OCI-LY1 (cell line): ENCODE results near the gene CAPN15.

Experiments
- H2AFZ ChIP-seq: fragments of 200-600 bp; sonication (generic), shearing (Covaris generic); 2 replicates; pipeline ENCODE4 v1.6.0; 2014; ENCODE audit warnings: antibody characterized with exemption, mild to moderate bottlenecking, low read length
- H3F3A ChIP-seq: fragments of 200-600 bp; sonication (generic), shearing (Covaris generic); 2 replicates; pipeline ENCODE4 v1.6.0; 2014; ENCODE audit warnings: mild to moderate bottlenecking, antibody characterized with exemption, low read length, moderate library complexity; ENCODE audit not compliant: insufficient read depth
- H3K27ac ChIP-seq: fragments of 200-600 bp; sonication (generic); 2 replicates; pipeline ENCODE4 v1.5.1; 2014; ENCODE audit warnings: low read length, mixed run types, mild to moderate bottlenecking, low read depth; ENCODE audit not compliant: poor library complexity, severe bottlenecking
- H3K27me3 ChIP-seq: fragments of 200-600 bp; sonication (generic); 2 replicates; pipeline ENCODE4 v1.6.0; 2014; ENCODE audit warnings: antibody characterized with exemption, mild to moderate bottlenecking, low read length, moderate library complexity; ENCODE audit not compliant: insufficient read depth
- H3K36me3 ChIP-seq: fragments of 200-600 bp; sonication (generic); 2 replicates; pipeline ENCODE4 v1.6.1; 2014; ENCODE audit warnings: mild to moderate bottlenecking, antibody characterized with exemption, low read length, moderate library complexity, mixed read lengths; ENCODE audit not compliant: insufficient read depth
- H3K4me1 ChIP-seq: fragments of 200-600 bp; sonication (generic); 2 replicates; pipeline ENCODE4 v1.5.1; 2014; ENCODE audit warnings: mild to moderate bottlenecking, low read length, moderate library complexity; ENCODE audit not compliant: insufficient read depth, severe bottlenecking
- H3K4me2 ChIP-seq: fragments of 200-600 bp; sonication (generic), shearing (Covaris generic); 2 replicates; pipeline ENCODE4 v1.6.1; 2014; ENCODE audit warnings: low read length
- H3K4me3 ChIP-seq: fragments of 200-600 bp; sonication (generic); 2 replicates; pipeline ENCODE4 v1.5.1; 2014; ENCODE audit warnings: low read length, low read depth, mild to moderate bottlenecking, mixed read lengths; ENCODE audit not compliant: poor library complexity, severe bottlenecking
- H3K79me2 ChIP-seq: fragments of 200-600 bp; shearing (Covaris generic); 2 replicates; pipeline ENCODE4 v1.6.1; 2016; ENCODE audit warnings: mixed run types, low read length, mixed read lengths; ENCODE audit not compliant: insufficient read depth
- H3K9ac ChIP-seq: fragments of 200-600 bp; sonication (generic), shearing (Covaris generic); 2 replicates; pipeline ENCODE4 v1.6.1; 2014; ENCODE audit warnings: mild to moderate bottlenecking, low read length, mixed read lengths
- H3K9me2 ChIP-seq: fragments of 200-600 bp; sonication (generic), shearing (Covaris generic); 2 replicates; pipeline ENCODE4 v1.6.1; 2014; ENCODE audit warnings: low read depth, mild to moderate bottlenecking, low read length, mixed read lengths
- H3K9me3 ChIP-seq: fragments of 200-600 bp; shearing (Covaris generic); 2 replicates; pipeline ENCODE4 v1.6.1; 2014; ENCODE audit warnings: low read length, mixed read lengths
- H4K20me1 ChIP-seq: fragments of 200-600 bp; sonication (generic), shearing (Covaris generic); 2 replicates; pipeline ENCODE4 v1.6.0; 2016; ENCODE audit warnings: mild to moderate bottlenecking, low read length; ENCODE audit not compliant: insufficient read depth
- CTCF ChIP-seq: fragments of 200-600 bp; sonication (generic), shearing (Covaris generic); IDR thresholded peaks from 2 replicates; pipeline ENCODE4 v1.5.1; 2017; ENCODE audit warnings: mild to moderate bottlenecking, antibody characterized with exemption, low read length, moderate library complexity, mixed read lengths
- EZH2 ChIP-seq: fragments of 200-600 bp; sonication (generic), shearing (Covaris generic); IDR thresholded peaks from 2 replicates; pipeline ENCODE4 v1.8.0; 2017; ENCODE audit warnings: borderline replicate concordance, mixed run types, mild to moderate bottlenecking, antibody characterized with exemption, low read length, moderate library complexity, mixed read lengths

Gene CAPN15

DNA sequence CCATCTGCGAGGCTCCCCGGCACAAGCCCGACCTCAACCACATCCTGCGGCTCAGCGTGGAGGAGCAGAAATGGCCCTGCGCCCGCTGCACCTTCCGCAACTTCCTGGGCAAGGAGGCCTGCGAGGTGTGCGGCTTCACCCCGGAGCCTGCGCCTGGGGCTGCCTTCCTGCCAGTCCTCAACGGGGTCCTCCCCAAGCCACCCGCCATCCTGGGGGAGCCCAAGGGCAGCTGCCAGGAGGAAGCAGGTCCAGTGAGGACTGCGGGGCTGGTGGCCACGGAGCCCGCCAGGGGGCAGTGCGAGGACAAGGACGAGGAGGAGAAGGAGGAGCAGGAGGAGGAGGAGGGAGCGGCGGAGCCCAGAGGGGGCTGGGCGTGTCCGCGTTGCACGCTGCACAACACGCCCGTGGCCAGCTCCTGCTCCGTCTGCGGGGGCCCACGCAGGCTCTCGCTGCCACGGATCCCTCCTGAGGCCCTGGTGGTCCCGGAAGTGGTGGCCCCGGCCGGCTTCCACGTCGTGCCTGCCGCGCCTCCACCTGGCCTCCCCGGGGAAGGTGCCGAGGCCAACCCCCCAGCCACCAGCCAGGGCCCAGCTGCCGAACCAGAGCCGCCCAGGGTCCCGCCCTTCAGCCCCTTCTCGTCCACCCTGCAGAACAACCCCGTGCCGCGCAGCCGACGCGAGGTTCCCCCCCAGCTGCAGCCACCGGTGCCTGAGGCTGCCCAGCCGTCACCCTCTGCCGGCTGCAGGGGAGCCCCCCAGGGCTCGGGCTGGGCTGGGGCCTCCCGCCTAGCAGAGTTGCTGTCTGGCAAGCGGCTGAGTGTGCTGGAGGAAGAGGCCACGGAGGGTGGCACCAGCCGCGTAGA, 19.6 kb downstream of the CAPN15 start:
- H3K27me3 ChIP-seq: no peaks in the 10 kb centered on the region
- no peak overlapping the region for H3K9ac ChIP-seq
- no peaks in the 10 kb centered on the region for H3K4me1 ChIP-seq
- no peak overlapping the region for H3K4me3 ChIP-seq
- no peaks in the 10 kb centered on the region for H3K9me3 ChIP-seq
- no peaks in the 10 kb centered on the region for H4K20me1 ChIP-seq
- H3K27ac ChIP-seq: no peak overlapping the region
- H3K9me2 ChIP-seq: no peaks in the 10 kb centered on the region
- no peak overlapping the region for H3K4me2 ChIP-seq
- H3K79me2 ChIP-seq: no peaks in the 10 kb centered on the region
- no peaks in the 10 kb centered on the region for H3F3A ChIP-seq
- peaks cover 7% of the 10 kb centered on the region; the same call in 1 of the 2 replicates for H3K36me3 ChIP-seq
- TF ChIP-seq EZH2 (no peak), CTCF (peak; percentile 44; the same call in 1 of the 2 replicates)
- H2AFZ ChIP-seq: no peak overlapping the region

DNA sequence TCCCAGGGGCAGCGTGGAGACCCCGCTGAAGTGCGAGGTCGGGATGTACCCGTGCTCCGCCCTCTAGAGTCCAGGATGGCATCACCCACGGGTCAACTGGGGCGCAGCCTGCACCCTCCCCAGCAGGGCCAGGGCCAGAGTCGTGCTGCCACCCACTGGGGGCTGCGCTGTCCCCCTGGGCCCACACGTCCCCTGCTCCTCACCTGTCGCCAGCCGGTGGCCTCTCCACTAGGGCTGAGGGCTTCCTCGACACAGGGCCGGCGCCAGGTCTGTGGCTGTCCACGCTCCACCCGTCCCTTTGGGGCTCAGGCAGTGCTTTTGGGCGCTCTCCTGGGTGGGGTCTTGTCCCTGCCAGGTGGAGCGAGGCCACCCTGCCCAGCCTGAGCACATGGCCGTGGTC, 21.1 kb downstream of the CAPN15 start:
- H3K27me3 ChIP-seq: no peaks in the 10 kb centered on the region
- peaks cover 7% of the 10 kb centered on the region for H3K36me3 ChIP-seq
- H4K20me1 ChIP-seq: no peaks in the 10 kb centered on the region
- H3K4me2 ChIP-seq: no peak overlapping the region
- no peaks in the 10 kb centered on the region for H3K79me2 ChIP-seq
- no peak overlapping the region for H3K9ac ChIP-seq
- no peak overlapping the region for H3K4me3 ChIP-seq
- no peak overlapping the region for H3K27ac ChIP-seq
- no peaks in the 10 kb centered on the region for H3K9me2 ChIP-seq
- no peak overlapping the region for H2AFZ ChIP-seq
- TF ChIP-seq CTCF (no peak), EZH2 (no peak)
- no peaks in the 10 kb centered on the region for H3F3A ChIP-seq
- no peaks in the 10 kb centered on the region for H3K9me3 ChIP-seq
- H3K4me1 ChIP-seq: no peaks in the 10 kb centered on the region

DNA sequence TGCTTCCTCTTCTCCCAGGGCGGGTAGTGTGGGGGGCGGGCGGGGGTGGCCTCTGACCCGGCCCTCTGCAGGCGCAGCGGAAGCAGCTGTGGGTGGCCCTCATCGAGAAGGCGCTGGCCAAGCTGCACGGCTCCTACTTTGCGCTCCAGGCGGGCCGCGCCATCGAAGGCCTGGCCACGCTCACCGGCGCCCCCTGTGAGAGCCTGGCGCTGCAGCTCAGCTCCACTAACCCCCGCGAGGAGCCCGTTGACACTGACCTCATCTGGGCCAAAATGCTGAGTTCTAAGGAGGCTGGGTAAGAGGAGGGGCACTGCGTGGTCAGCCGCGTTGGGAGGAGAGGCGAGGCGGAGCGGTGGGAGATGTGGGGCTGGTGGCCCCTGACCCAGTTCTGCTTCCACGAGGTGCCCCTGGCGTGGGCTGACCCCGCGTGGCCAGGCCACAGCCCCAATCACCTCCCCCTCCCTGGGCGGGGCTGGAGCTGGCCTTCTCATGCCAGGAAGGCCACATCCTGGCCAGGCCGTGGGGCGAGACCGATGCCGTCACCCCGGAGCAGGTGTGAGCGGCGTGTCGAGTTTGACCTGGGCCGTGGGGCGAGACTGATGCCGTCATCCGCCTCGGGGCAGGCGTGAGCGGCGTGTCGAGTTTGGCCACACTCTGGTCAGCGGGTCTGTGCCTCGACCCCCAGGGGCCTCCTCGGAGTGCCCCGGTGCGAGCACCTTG, 22.2 kb downstream of the CAPN15 start:
- Histone ChIP-seq H3K79me2 (no peaks in the 10 kb centered on the region), H3K4me1 (no peaks in the 10 kb centered on the region), H3K27ac (no peak overlapping the region), H2AFZ (no peak overlapping the region), H3K4me3 (no peak overlapping the region), H3K4me2 (no peak overlapping the region), H4K20me1 (no peaks in the 10 kb centered on the region), H3K9me3 (no peaks in the 10 kb centered on the region), H3K9ac (no peak overlapping the region), H3F3A (no peaks in the 10 kb centered on the region), H3K36me3 (peaks cover 7% of the 10 kb centered on the region), H3K9me2 (no peaks in the 10 kb centered on the region), H3K27me3 (no peaks in the 10 kb centered on the region)
- TF ChIP-seq EZH2 (no peak), CTCF (peak; percentile 11; the same call in 1 of the 2 replicates)
